Activated naive CD8-positive, alpha-beta T cell (primary cell): Measurements from ENCODE around the gene CMTM5.

Experiments used
- H3K27ac Mint-ChIP-seq: one replicate; pipeline ENCODE4 v1.8.0; 2021; ENCODE audit warnings: mixed read lengths
- H3K27me3 Mint-ChIP-seq: one replicate; pipeline ENCODE4 v1.8.0; 2021; ENCODE audit warnings: mixed read lengths
- H3K36me3 Mint-ChIP-seq: one replicate; pipeline ENCODE4 v1.8.0; 2021; ENCODE audit warnings: mixed read lengths
- H3K4me1 Mint-ChIP-seq: one replicate; pipeline ENCODE4 v1.8.0; 2021; ENCODE audit warnings: low read depth, mixed read lengths
- H3K4me3 Mint-ChIP-seq: one replicate; pipeline ENCODE4 v1.8.0; 2021; ENCODE audit warnings: mild to moderate bottlenecking, mixed read lengths
- H3K9me3 Mint-ChIP-seq: one replicate; pipeline ENCODE4 v1.8.0; 2021; ENCODE audit warnings: low read depth, mixed read lengths

Gene CMTM5, protein sequence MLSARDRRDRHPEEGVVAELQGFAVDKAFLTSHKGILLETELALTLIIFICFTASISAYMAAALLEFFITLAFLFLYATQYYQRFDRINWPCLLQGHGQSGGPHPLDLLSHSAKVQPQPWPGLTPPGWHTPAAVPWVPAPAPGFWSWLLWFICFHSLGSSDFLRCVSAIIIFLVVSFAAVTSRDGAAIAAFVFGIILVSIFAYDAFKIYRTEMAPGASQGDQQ

GRCh38 chr14:23376482-23377197 lies at the start of gene CMTM5:
Gene CMTM5 (plus strand): TSS chr14:23377046. CDS start chr14:23377252, 206 bp downstream.
- Mint-ChIP-seq H3K9me3 (no peaks in the 10 kb centered on the region), H3K4me3 (no peak within 1 kb of the TSS), H3K27me3 (peaks cover 2% of the 10 kb centered on the region), H3K36me3 (no peaks in the 10 kb centered on the region), H3K27ac (no peak within 1 kb of the TSS), H3K4me1 (no peaks in the 10 kb centered on the region)

- peaks cover 5% of the 10 kb centered on the region for H3K36me3 Mint-ChIP-seq
- H3K4me1 Mint-ChIP-seq: peaks cover 8% of the 10 kb centered on the region
- H3K9me3 Mint-ChIP-seq: no peaks in the 10 kb centered on the region
- no peaks in the 10 kb centered on the region for H3K27me3 Mint-ChIP-seq
- no peak overlapping the region for H3K4me3 Mint-ChIP-seq
- no peak overlapping the region for H3K27ac Mint-ChIP-seq
These were observed 48.7 kb upstream of the CMTM5 start for GRCh38 chr14:23327947-23328744.

DNA sequence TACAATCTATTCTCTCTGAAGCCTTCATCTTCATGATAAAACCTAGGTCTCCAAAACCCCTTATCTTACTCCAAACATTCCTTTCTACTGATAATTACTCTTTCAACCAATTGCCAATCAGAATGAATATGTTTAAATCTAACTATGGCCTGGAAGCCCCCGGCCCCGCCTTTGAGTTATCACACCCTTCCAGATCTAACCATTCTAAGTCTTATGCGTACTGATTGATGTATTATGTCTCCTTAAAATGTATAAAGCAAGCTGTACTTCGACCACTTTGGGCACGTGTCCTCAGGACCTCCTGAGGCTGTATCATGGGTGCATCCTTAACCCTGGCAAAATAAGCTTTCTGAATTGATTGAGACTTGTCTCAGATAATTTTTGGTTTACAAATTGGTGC lies 41.2 kb upstream of the CMTM5 start:
- H3K27ac Mint-ChIP-seq: no peak overlapping the region
- H3K4me1 Mint-ChIP-seq: no peaks in the 10 kb centered on the region
- no peaks in the 10 kb centered on the region for H3K36me3 Mint-ChIP-seq
- H3K9me3 Mint-ChIP-seq: no peaks in the 10 kb centered on the region
- no peak overlapping the region for H3K4me3 Mint-ChIP-seq
- peaks cover 5% of the 10 kb centered on the region for H3K27me3 Mint-ChIP-seq

DNA sequence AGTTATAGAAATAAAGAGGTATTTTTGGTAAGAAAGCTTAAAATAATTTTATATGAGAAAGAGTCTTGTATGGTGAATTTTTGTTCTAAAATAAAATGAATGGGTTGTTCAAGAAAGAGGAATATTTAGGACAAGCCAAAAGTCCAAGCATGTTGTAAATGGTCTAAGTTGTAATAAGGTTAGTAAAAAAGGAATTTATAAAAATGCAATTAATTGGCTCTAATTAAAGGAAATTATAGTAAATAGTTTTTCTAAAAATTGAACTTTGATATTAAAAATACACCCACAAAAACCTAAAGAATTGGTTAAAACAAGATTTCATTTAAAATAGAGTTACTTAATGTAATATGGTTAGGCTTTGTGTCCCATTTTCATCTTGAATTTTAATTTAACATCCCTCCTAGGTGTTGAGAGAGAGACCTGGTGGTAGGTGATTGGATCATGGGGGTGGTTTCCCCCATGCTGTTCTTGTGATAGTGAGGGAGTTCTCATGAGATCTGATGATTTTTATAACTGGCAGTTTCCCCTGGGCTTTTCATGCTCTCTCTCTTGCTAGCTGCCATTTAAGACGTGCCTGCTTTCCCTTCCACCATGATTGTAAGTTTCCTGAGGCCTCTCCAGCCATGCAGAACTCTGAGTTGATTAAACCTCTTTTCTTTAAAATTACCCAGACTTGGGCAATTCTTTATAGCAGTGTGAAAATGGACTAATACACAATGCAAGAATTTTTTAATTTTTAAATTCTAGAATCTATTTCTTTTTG lies 37.2 kb upstream of the CMTM5 start:
- H3K4me3 Mint-ChIP-seq: no peak overlapping the region
- no peaks in the 10 kb centered on the region for H3K9me3 Mint-ChIP-seq
- H3K4me1 Mint-ChIP-seq: no peaks in the 10 kb centered on the region
- H3K36me3 Mint-ChIP-seq: no peaks in the 10 kb centered on the region
- H3K27ac Mint-ChIP-seq: no peak overlapping the region
- peaks cover 5% of the 10 kb centered on the region for H3K27me3 Mint-ChIP-seq

DNA sequence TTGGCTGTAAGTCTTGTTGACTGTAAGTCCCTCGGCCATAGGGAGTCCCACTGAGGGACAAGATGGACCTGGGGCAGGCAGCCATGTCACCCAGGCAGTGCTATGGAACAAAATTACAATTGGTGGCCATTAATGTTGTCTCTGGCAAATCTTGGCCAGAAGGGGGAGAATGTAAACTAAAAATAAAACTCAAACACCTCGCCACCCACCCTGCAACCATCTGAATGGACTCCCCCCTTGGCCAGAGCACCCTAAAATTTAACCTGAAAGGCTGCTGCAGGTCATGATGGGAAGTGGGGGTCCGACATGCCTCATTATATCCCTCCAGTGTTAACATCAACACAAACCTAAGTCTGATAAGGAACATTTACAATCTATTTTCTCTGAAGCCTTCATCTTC lies 32.4 kb upstream of the CMTM5 start:
- no peaks in the 10 kb centered on the region for H3K4me1 Mint-ChIP-seq
- H3K27ac Mint-ChIP-seq: no peak overlapping the region
- H3K4me3 Mint-ChIP-seq: no peak overlapping the region
- H3K27me3 Mint-ChIP-seq: no peaks in the 10 kb centered on the region
- no peaks in the 10 kb centered on the region for H3K9me3 Mint-ChIP-seq
- H3K36me3 Mint-ChIP-seq: no peaks in the 10 kb centered on the region

- peaks cover 2% of the 10 kb centered on the region for H3K36me3 Mint-ChIP-seq
- peaks cover 4% of the 10 kb centered on the region for H3K27me3 Mint-ChIP-seq
- H3K27ac Mint-ChIP-seq: no peak overlapping the region
- H3K4me3 Mint-ChIP-seq: no peak overlapping the region
- H3K4me1 Mint-ChIP-seq: peaks cover 2% of the 10 kb centered on the region
- H3K9me3 Mint-ChIP-seq: no peaks in the 10 kb centered on the region
These were observed 30.7 kb upstream of the CMTM5 start for GRCh38 chr14:23345987-23346692.

DNA sequence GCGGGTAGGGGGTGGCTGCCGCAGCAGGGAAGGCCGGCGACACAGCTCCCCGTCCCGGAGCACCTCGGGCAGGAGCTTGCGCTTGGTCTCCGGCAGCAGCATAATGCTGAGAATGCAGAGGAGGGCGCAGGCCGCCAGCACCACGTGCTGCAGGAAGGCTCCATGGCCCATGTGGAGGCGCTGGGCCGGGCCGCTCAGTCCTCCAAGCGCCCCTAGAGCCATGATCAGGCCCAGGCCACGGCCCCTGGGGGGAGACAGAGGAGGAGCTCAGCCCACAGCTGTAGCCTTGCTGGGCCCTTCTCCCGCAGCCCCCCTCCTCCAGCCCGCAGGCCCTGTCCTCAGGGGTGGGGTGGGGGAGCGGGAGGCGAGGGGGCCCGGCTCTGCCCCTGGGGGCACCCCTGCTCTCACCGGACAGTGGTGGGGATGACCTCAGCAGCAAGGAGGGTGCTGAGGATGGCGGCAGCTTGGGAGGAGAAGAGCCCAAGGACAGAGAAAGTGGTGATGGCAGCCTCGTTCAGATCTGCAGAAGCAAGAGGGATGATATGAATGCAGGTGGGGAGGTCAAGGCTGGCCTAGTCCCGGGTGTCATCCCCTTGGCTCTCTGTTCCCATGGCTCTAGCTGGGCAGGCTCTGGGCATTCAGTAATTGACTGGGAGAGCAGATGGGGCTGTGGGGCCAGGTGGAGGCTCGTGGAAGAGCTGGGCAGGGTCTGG lies 30.0 kb upstream of the CMTM5 start:
- peaks cover 6% of the 10 kb centered on the region for H3K27me3 Mint-ChIP-seq
- no peak overlapping the region for H3K27ac Mint-ChIP-seq
- H3K9me3 Mint-ChIP-seq: no peaks in the 10 kb centered on the region
- H3K36me3 Mint-ChIP-seq: peaks cover 2% of the 10 kb centered on the region
- no peak overlapping the region for H3K4me3 Mint-ChIP-seq
- H3K4me1 Mint-ChIP-seq: peaks cover 4% of the 10 kb centered on the region

GRCh38 chr14:23347406-23348296 lies 29.2 kb upstream of the CMTM5 start:
- H3K27ac Mint-ChIP-seq: no peak overlapping the region
- H3K9me3 Mint-ChIP-seq: no peaks in the 10 kb centered on the region
- H3K36me3 Mint-ChIP-seq: peaks cover 2% of the 10 kb centered on the region
- H3K27me3 Mint-ChIP-seq: peaks cover 6% of the 10 kb centered on the region
- no peak overlapping the region for H3K4me3 Mint-ChIP-seq
- H3K4me1 Mint-ChIP-seq: peaks cover 4% of the 10 kb centered on the region

GRCh38 chr14:23348297-23348655 lies 28.6 kb upstream of the CMTM5 start:
- peaks cover 8% of the 10 kb centered on the region for H3K4me1 Mint-ChIP-seq
- H3K27ac Mint-ChIP-seq: no peak overlapping the region
- H3K4me3 Mint-ChIP-seq: no peak overlapping the region
- H3K36me3 Mint-ChIP-seq: peaks cover 2% of the 10 kb centered on the region
- peaks cover 6% of the 10 kb centered on the region for H3K27me3 Mint-ChIP-seq
- H3K9me3 Mint-ChIP-seq: no peaks in the 10 kb centered on the region

DNA sequence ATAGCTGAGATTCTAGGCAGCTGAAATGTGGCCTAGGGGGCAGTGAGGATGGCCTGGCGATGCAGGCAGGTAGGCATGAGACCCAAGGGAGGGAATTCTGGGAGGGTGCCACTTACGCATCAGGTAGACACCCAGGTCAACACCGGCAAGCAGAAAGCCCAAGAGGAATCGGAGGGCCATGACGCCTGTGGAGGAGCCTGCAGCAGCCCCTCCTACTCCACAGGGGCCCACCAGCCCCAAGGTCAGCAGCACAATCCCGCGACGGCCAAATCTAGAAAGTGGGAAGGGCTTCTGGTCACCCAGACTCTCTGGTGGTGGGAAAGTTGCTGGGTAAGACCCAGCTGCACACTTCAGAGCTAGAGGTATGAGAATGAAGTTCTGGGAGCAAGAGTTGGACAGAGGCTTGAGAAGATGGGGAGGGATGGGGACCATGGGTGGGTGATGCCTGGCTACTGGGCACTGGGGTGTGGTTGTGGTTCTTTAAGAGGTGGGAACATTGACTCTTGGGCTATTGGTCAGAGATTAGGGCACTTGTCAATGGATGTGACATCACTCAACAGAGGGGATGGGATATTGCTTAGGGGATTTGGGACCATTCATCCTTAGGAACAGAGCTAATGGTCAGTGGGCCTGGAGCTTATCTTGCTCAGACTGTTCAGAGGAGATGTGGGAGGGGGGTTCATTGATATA lies 27.5 kb upstream of the CMTM5 start:
- Mint-ChIP-seq H3K27me3 (peaks cover 8% of the 10 kb centered on the region), H3K27ac (no peak overlapping the region), H3K36me3 (peaks cover 2% of the 10 kb centered on the region), H3K4me3 (no peak overlapping the region), H3K4me1 (peaks cover 10% of the 10 kb centered on the region), H3K9me3 (no peaks in the 10 kb centered on the region)

DNA sequence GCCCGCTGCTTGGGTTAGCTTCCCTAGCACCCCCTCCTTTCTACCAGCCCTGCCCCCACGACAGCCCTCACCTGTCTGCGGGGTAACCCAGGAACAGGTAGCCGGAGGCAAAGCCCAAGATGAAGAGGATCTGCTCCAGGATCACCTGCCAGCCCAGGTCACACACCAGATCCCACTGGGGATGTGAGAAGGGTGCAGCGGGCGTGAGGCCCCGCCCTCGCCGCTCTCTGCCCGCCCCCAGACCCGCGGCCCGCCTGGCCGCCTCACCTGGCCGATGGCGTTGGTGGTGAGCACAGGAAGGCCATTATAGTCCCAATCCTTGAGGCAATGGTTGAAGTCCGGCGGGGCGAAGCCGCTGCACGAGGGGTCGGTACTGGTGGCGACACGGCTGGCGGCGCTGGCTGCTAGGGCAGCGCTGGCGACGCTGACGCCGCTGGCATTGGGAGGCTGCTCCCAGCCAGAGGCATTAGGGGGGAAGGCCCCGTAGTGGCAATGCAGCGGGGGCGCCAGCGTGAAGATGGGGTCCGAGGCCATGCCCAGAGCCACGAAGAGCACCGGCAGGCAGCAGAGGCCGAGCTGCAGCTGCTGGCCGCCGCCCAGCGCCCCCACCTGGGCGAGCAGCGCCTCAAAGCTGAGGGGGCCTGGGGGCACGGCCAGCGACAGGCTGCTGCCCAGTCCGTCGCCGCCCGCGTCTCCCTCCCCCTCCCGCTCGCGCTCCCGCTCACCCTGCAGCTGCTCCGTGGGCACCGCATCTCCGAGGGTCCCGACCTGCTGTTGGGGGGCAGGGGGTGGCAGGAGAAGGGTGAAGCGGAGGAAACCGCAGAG lies 25.0 kb upstream of the CMTM5 start:
- Mint-ChIP-seq H3K27me3 (peaks cover 8% of the 10 kb centered on the region), H3K4me3 (peak overlapping the region; percentile 92), H3K4me1 (peaks cover 10% of the 10 kb centered on the region), H3K9me3 (no peaks in the 10 kb centered on the region), H3K27ac (no peak overlapping the region), H3K36me3 (peaks cover 2% of the 10 kb centered on the region)
